Measurements from ENCODE around the gene PDZK1IP1.

The PDZK1IP1 gene, protein sequence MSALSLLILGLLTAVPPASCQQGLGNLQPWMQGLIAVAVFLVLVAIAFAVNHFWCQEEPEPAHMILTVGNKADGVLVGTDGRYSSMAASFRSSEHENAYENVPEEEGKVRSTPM

DNA sequence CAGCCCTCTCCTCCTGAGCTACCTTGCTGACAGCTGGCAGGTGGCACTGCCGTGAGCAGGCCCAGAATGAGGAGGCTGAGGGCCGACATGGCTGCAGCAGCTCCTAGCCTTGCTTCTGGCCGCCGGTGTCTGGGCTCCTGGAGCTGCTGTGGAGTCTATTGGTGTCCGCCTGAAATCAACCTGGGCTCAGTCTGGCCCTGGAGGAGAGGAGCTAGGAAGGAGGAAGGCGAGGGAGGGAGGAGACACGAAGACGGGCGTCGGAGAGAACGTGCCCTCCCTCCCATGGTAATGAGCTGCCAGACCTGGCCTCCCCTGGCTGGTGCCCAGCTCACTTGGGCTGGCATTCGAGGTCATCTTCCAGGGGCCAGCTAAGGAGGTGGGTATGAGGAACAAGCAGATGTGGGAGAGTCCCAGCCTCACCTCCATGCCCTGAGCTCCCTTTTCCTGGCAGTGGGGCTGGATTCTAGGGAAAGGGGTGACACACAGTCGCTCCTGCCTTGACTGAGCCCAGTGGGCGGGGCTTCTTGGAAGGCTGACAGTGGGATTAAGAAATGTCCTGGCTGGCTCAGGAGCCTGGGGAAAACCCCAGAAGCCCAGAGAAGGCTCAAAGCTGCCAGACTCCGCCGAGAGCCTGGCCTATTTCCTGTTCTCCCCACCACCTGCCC lies at the start of gene PDZK1IP1:
TSS of gene PDZK1IP1 (minus strand) at position 193 of the 665 bp plus-strand sequence. CDS start at position 89, 104 bp downstream.
- peak; percentile 72 for DNase-seq (ENCODE audit: low read depth, low spot score)
- H3K27ac ChIP-seq: peak within 1 kb of the TSS; percentile 81

DNA sequence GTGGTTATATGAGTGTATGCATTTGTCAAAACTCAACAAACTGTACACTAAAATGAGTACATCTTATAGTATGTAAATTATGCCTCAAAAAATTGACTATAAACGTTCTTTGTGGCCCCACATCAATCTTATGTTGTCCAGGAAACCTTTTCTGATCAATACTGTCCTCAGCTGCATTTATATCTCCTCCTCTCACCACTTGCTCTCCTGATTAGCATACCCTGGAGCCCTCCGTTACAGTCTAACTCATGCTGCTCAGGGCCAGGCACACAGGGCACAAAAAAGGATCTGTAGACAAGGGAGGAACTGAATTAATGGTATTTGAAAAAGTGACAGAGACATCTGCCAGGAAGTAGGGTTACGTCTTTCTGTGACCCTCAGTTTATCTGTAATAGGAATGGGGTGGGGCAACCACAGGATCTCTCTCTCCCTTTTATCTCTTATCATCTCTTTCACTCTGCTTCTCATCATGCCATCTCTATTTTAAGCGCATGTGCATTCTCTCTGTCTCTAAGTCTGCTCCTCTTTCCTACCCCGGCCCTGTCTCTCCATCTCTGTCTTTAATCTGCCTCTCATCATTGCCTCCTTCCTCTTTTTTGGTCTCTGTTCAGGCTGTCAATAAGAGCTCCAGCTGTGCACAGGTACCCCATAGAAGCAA lies 49.2 kb upstream of the PDZK1IP1 start:
- DNase-seq (ENCODE audit: low read depth, low spot score): no peak
- H3K27ac ChIP-seq: no peak overlapping the region

DNA sequence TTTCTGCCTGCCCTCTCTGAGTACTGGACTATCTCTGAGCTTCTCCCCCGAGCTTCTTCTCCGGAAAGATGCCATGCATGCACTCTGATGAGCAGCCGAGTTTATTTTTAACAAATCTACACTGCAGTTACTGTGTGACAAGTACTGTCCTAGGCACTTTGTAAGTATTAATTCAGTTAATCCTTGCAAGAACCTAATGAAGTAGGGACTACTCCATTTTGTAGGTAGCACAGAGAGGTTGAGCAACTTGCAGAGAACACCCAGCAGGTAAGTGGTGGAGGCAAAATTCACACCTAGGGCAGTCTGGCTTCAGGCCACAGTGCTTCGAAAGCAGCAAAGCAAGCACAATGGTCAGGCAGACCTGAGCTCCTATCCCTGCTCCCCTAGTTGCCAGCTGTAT lies 46.0 kb upstream of the PDZK1IP1 start:
- no peak overlapping the region for H3K27ac ChIP-seq
- DNase-seq (ENCODE audit: low read depth, low spot score): no peak

DNA sequence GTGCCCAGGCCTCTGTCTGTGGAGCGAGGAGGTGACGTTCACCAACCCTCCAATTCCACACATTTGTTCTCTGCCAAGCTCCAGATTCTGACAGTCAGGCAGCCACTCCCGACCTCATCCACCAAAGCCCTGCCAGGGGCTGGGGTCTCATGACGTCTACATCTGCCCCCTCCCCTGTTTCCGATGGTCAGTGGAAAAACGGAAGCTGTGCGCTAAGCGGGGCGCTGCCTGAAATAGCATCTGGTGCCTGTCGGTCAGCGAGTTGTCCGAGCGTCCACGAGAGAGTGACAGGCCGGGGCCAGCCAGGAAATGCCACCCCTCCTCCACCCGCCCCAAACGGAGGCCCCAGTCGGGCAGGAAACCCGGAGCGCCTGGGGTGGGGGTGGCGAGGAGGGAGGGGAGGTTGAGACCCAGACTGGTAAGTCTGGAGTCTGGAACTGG lies 45.4 kb upstream of the PDZK1IP1 start:
- DNase-seq (ENCODE audit: low read depth, low spot score): no peak
- H3K27ac ChIP-seq: no peak overlapping the region

DNA sequence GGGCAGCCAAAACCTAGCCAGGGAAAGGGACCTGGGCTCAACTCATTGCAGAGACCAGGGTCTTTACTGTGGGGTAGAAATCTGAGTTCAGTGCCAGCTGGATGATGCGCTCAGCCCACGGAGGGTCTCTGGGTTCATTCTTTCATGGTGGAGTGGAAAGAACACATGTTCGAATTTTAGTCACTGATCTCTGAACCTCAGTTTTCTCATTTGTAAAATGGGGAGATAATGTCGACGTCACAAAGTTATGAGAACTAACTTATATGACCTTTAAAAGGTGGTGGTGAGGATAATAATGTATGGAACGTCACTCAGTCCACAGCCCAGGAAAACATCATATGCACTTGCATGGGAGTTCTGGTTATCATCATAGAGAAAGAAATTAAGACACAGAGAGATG lies 43.4 kb upstream of the PDZK1IP1 start:
- no peak overlapping the region for H3K27ac ChIP-seq
- DNase-seq (ENCODE audit: low read depth, low spot score): no peak

DNA sequence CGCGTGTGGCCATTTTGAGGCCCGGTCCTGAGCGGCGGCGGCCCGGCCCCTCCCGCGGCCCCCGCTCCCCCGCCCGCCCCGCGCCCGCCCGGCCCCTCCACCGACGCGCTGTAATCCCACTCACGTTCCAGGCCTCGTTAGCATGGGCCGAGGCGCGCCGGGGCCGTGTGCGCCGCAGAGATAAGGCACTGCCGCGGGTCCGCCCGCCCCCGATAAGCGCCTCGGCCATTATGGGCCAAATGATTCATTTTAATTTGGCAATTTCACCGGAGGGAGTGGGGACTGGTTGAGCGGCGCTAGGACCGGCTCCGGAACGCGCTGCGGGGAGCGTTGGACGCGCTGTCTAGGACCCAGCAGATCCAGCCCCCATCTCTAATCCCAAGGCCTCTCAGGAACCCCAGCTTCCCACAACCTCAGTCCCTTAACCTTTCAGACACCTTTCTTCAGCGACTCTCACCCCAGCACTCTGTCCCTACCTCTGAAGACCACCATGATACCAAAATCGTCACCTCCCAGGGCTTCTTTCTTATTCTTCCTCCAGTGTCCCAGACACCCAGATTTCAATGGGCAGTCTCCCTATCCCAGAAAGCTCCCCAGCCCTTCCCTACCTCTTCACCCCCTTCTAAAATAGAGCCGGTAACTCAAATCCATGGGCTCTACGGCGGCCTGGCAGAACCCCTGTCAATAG lies 42.5 kb upstream of the PDZK1IP1 start, which contains the start of gene TAL1:
TSS of gene TAL1 (minus strand) at position 39 of the 688 bp plus-strand sequence. CDS start 6,337 bp downstream, outside the sequence.
- no peak within 1 kb of the TSS for H3K27ac ChIP-seq
- DNase-seq (ENCODE audit: low read depth, low spot score): no peak

DNA sequence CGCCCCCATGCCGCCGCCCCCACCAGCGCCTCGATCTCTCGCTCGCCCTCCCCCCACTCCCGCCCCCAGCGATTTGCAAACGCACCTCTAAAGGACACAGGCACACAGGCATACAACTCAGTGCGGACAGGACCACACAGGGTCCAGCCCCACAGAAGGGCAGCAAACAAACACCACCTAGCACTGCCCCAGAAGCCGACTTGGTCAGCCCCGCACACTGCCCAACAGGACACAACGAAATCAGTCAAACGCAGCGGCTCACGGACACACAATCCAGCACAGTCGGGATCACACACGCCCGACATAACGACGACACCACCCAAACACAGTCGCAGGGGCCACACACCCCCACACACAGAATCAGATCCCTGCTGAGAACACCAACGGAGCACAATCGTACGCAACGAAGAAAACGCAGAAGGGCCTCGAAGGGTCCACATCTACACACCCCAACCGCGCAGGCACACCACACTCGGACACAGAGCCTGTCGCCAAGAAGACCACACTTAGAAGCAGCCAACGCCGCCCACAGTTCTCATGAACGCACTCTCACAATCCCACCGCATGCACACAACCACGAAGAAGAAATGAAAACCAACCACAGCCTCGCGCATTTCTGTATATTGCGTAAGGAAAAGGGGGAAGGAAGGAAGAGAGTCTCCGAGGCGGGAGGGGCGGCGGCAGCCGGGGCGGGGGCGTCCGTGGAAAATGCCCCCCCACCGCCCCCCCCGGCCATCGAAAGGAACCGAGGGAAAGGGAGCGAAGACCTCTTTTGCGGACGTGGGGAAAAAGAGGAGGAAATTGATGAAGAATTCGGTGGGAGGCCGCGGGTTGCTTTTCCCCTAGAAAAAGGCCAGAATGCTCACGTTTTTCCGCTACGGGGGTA lies 41.7 kb upstream of the PDZK1IP1 start:
- no peak overlapping the region for H3K27ac ChIP-seq
- no peak for DNase-seq (ENCODE audit: low read depth, low spot score)

DNA sequence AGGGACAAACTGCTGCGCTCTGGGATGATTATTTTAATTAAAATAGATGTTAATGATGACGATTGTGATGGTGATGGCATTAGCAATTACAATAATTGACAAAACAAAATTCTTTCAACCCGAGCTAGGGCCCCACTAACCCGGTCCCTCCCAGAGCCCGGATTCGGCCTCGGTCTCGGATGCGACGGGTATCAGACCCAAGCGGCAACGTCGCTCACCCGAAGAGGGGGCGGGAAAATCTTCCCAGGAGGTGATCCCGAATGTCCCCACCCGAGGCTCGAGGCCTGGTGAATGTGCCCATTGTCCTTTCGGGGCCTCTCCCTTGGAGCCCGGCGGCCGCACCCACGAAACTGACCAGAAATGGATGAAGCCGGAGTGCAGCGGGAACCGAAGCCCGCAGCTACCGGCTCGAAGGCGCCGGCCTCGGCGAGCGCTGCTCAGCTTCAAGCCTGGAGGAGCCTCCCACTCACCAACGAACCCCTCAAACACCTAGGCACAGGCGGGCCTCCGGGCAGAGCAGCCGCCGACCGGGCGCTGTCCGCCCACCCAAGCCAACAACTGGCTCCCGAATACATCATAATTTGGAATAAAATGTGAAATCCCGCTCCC lies 41.0 kb upstream of the PDZK1IP1 start:
- no peak overlapping the region for H3K27ac ChIP-seq

DNA sequence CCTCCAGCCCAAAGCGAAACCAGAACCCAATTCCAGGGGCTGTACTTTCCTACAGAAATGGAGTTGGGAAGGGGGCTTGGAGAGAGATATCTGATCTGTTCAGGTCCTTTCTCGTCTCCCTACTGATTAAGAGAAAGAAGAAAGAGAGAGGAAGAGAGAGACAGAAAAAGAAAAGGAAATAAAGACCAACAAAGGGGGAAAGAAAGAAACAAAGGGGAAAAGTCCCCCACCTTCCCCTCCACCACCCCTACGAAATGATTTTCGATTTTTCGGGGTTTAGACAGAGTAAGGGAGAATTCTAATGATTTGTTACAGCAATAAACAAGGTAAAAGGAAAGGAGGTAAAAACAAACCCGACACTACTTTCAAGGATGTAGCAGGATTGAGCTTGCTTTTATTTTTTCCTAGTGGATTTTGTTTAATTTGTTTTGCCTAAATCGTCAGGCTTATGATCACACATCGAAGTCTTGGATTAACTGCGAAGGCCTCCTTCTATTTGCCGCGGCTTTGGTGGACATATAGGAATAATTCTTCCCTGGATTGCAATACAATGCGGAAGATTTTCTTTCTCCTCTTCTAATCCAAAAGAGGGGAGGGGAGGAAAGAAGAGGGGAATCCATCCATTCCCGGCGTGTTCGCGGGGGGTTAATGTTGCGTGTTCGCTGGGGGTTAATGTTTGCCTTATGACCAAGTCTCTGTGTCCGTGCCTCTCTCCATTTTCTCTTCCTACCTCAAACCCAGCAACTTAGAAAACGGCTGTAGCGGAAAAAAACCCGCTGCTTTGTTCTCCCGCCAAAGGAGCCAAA lies 40.3 kb upstream of the PDZK1IP1 start:
- H3K27ac ChIP-seq: no peak overlapping the region
- DNase-seq (ENCODE audit: low read depth, low spot score): no peak

More for the DNA sequence above, 41.0 kb upstream of the PDZK1IP1 start:
- no peak for DNase-seq (ENCODE audit: low read depth, low spot score)

DNA sequence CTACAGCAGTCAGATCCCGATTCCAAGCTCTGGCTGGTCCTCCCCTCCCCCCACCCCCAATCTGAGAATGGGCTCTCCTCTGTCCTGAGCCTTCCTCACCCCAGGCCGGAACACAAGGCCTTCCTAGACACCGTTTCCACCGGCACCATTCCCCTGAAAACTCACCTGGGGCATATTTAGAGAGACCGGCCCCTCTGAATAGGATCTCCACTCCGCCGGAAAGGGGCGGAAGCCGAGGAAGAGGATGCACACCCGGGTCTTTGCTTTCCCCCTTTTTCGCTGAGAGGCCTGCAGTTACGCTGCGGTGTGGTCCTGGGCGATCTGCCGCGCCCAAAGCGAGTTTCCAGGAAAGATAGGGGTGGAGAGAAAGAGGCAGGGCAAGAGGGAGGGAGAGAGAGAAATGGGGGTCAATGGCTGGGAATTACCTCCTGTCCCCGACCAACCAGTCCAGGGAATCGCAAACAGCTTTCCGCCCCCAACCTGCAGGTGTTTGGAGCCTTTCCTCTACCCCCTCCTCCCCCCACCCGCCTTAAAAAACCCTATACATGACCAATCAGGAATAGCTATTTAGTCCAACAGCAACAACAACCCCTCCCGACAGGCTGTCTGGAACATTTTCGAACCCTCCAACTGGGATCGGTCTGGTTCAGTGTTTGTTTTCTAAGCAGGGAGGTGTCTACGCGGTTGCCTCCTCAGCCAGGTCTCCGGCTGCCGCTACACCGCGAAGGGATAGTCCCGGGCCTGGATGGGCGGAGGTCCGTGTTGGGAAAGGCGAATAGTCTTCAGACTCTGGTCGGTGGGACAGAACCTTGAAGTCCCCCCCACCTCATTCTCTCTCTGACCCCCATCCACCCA lies 39.4 kb upstream of the PDZK1IP1 start:
- no peak for DNase-seq (ENCODE audit: low read depth, low spot score)
- no peak overlapping the region for H3K27ac ChIP-seq

DNA sequence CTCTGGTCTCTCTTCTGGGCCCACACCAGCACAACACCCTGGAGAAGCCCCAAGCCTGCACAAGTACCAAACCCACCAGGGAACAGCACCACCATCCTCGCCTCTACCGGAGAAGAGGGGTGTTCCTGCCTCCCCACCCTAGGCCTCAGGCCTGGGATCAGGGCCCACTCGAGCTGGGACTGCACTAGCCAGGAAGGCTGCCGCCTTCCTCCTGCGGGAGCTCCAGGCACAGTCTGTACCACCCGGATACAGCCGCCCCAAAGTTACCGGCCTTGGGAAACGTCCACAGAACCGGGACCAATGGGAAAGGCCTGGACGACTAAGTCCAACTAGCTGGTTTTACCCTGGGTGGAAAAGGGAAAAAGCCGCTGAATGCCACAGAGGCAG lies 38.8 kb upstream of the PDZK1IP1 start:
- H3K27ac ChIP-seq: no peak overlapping the region
- DNase-seq (ENCODE audit: low read depth, low spot score): no peak

DNA sequence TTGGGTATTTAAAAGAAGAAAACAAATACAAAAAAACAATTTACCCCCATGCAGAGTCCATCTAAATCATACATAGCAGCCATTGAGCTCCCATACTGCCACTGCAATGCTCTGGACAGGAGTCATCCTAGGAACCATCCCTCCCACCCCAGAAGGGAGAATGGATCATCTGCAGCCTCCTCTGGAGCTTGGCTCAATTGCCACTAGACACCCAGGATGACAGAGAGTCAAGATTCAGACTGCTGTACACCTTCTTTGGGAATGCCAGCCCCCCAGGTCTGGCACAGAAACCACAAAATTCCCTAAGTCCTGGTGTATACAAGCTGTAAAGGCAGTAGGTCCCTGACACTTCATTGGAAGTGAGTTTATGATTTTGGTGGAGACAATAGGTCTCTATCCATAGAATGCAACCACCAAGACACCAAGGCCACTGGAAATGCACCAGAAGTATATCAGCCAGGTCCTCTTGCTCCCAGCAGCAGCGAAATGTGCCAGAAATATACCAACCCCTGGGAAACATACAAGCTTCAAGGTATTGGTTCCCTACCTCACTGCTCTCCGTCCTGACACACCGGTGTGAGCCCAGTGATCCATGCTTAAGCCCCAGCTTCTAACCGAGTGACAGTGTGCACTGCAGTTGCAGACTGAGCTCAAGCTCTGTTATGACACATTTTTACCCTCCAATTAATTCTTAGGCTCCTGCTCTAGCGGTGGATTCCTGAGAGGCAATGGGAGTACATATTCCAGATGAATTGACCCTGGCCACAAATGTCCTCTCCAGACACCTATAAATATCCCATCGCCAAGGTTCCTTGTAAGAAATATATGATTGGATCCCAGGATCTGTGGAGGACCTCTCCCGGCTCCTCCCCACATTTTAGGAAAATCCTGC lies 37.8 kb upstream of the PDZK1IP1 start:
- H3K27ac ChIP-seq: no peak overlapping the region
- DNase-seq (ENCODE audit: low read depth, low spot score): no peak

DNA sequence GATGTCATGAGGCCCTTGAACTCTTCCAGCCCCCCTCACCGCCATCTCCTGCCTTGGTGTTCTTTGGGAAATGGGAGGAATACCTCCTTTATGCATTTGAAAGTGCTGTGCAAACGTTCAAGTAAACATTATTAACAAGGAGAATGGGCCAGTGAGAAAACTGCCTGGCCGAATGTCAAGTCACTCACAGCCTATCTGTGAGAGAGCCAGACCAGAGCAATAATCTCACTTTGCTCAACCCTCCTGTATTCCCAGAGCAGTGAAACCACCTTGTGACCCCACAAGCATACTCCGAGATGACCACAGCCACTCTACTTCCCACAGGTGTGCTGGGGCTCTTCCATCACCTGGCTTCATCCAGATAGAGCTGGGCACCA lies 37.0 kb upstream of the PDZK1IP1 start:
- H3K27ac ChIP-seq: no peak overlapping the region
- DNase-seq (ENCODE audit: low read depth, low spot score): no peak

DNA sequence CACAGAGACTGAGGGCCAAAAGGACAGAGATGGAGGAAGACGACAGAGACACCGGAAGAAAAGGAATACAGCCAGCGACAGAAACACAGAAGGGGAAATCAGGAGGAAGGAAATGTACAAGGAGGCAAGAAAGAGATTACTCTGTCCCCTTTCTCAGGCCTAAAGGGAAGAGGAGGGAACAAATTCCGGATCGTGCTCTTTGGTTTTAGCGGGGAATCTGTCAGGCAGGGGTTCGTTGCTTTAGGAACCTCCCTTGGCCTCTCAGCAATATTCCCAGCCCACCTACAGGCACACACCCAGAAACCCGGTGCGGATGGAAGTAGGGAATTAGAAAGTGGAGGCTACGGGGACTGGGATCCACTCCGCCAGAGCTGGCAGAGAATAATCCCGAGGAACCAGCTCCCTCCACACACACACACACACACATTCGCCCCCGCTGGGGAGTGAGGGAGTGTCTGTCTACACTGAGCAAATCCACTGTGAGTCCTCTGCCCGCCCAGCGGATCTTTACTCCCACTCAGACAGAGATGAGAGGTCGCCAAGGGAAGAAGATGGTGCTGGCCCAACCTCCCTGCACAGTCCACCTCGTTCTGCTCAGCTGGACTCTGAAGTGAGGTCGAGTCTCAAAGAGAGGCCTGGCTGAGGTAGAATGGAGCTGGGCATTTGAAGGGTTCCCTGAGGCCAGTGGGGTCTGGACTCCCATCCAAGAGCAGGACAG lies 36.4 kb upstream of the PDZK1IP1 start:
- DNase-seq (ENCODE audit: low read depth, low spot score): no peak

DNA sequence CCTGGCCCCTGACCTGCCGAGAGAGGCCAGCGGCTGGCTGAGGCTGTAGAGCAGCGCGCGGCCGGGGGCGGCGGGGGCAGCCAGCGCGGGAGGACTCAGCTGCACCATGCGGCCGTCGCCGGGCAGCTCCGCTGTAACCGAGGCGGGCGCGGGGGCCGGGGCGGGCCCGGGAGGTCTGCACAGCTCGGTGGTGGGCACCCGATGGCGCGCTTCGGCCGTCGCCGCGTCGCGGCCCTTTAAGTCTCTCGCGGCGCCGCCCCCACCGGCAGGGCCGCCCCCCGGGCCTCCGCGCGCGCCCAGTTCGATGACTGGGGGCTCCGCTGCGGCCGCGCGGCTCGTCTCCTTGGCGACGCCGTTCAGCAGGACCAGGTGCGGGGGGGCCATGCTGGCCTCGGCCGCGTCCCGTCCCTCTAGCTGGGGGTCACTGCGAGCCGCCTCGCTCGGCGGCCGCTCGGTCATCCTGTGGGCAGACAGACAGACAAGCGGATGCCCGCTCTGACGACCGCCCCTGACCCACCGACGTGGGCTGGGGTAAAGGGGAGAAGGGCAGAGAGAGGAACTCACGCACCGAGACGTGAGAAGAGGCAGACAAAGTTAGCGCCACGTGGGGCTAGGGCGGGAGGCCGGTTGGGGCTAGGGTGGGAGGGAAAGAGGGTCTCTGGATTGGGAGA lies 35.7 kb upstream of the PDZK1IP1 start:
- H3K27ac ChIP-seq: no peak overlapping the region

More for the DNA sequence above, 36.4 kb upstream of the PDZK1IP1 start:
- no peak overlapping the region for H3K27ac ChIP-seq

More for the DNA sequence above, 35.7 kb upstream of the PDZK1IP1 start:
- no peak for DNase-seq (ENCODE audit: low read depth, low spot score)

Data from epithelial cell of prostate (primary cell).